Nasal cavity respiratory epithelium epithelial cell of viscerocranial mucosa (primary cell): Measurements from ENCODE around the gene MARS1. TPM values are rescaled to one million over a fixed set of nuclear protein-coding genes. Genes with fewer than 3 reads are reported as not detected.

Experiments used
- total RNA-seq: library from RNA; depleted of rRNA; stranded (reverse); fragments of >200 nt; gene quantifications from 2 replicates; pipeline ENCODE4 v1.2.3, GENCODE V29; 2014

MARS1 gene
- 351 and 458 TPM in 2 replicates for total RNA-seq

GRCh38 chr12:57487597-57488401 is at the start of gene MARS1:
TSS of gene MARS1 (plus strand) at chr12:57488068. CDS start at chr12:57488091, 23 bp downstream.

GRCh38 chr12:57454566-57455373 is 33.1 kb upstream of the MARS1 start, which contains the start of gene INHBE:
TSS of gene INHBE (plus strand) at chr12:57455307. CDS start at chr12:57455537, 230 bp downstream.

DNA sequence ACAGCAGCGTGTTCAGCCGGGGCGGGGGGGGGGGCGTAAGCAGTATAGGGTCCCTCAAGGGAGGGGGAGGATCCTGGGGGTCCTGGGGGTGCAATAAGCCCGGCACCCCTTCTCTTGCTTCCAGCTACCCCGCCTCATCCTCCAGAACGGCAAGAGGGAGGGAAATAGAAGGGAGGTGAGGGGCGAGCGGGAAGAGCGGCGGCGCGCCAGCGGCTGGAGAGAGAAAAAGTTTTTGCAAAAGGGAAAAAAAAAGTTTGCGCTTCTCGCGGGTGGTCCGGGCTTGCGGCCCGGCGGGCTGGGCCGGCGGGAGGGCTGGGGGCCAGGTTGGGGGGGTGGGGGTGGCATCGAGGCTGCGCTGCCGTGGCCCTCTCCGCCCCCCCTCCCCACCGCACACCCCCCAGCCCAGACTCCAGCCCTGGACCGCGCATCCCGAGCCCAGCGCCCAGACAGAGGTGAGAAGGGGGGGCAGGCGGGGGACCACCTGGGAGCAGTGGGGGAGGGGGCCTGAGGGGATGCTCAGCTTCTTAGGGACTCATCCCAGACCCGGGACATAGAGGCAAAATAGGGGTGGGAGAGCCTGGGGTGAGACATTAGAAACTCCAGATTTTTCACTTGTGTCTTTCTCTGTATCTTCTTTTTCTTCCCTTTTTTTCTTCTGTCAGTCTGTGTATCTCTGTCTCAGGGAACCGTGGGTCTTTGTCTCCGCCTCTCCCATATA is 28.0 kb upstream of the MARS1 start, which contains the start of gene GLI1:
Gene GLI1, plus strand, starts transcription at position 36 of the 718 bp plus-strand sequence. CDS start 3,907 bp downstream, outside the sequence.

GRCh38 chr12:57479376-57480115 is 8.3 kb upstream of the MARS1 start, which contains the start of gene ARHGAP9:
TSS of gene ARHGAP9 (minus strand) at chr12:57479866. CDS start at chr12:57479406, 460 bp downstream.

GRCh38 chr12:57520053-57520818 is 32.4 kb downstream of the MARS1 start, which contains the start of gene DDIT3:
TSS of gene DDIT3 (minus strand) at chr12:57520514. CDS start at chr12:57517406, 3,108 bp downstream.

DNA sequence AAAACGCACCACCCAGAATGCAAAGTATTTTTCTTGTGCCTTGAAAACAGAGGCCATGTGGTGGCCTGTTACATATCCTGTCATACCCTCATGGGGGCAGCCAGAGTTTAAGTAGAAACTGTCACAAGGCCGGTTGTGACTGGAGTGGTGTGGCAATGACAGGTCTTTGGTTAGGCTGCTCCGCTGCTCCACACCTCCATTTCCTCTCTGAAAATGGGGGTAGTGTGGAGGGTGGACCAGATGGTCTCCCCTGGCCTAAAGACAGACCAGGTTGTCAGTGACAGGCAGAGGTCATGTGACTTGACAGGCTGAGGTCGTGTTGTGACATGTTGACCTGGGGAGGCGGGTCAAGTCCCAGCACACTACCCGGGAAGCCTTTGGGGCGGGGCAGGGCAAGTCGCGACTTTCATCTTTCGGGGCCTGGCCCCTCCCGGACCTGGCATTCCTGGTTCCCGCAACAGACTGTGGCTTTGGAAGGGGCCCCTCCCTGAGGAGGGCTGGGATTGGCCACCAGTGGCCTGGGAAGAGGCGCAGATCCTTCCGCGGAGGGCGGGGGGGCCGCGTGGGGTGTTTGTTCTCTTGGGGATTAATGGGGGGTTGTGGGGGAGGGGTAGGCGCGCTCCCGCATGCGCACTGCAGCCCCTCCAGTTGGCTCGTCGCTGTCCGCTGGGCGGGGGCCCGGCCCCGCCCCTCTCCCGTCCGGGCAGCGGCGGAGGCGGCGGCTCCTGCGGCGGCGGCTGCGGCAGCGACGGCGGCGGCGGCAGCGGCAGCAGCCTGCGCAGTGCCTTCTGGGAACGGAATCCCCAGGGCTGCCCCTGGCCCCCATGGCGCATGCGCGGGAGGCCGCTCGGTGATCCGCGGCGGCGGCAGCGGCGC is 34.4 kb downstream of the MARS1 start, which contains the start of gene MBD6:
Gene MBD6, plus strand, starts transcription at position 814 of the 876 bp plus-strand sequence. CDS start 1,480 bp downstream, outside the sequence.

GRCh38 chr12:57546438-57547287 is 58.8 kb downstream of the MARS1 start, which contains the start of gene DCTN2:
TSS of gene DCTN2 (minus strand) at chr12:57547192. CDS start at chr12:57547063, 129 bp downstream.

GRCh38 chr12:57549909-57550640 is 62.2 kb downstream of the MARS1 start, which contains the start of gene KIF5A:
TSS of gene KIF5A (plus strand) at chr12:57550044. CDS start at chr12:57550272, 228 bp downstream.

Other genes with a start within 250 kb of the MARS1 start
- gene STAC3, start 236.9 kb upstream of the MARS1 start, total RNA-seq, result 0.34 and 0.36 TPM in 2 replicates
- gene R3HDM2, start 57.0 kb upstream of the MARS1 start, total RNA-seq, result 10.9 and 28.5 TPM in 2 replicates
- gene INHBC, start 53.3 kb upstream of the MARS1 start, total RNA-seq, result not detected in 2 replicates
- 0.34 and 1.5 TPM in 2 replicates for gene INHBE, start 32.8 kb upstream of the MARS1 start, total RNA-seq
- under 0.01 and 0.14 TPM in 2 replicates for gene GLI1, start 28.3 kb upstream of the MARS1 start, total RNA-seq
- gene ARHGAP9, start 8.2 kb upstream of the MARS1 start, total RNA-seq, result not detected in 2 replicates
- gene DDIT3, start 32.4 kb downstream of the MARS1 start, total RNA-seq, result 128 and 270 TPM in 2 replicates
- 3.4 and 19.0 TPM in 2 replicates for gene MBD6, start 34.8 kb downstream of the MARS1 start, total RNA-seq
- gene DCTN2, start 59.1 kb downstream of the MARS1 start, total RNA-seq, result 68.7 and 104 TPM in 2 replicates
- under 0.01 and 0.21 TPM in 2 replicates for gene KIF5A, start 62.0 kb downstream of the MARS1 start, total RNA-seq
- 47.8 and 62.5 TPM in 2 replicates for gene PIP4K2C, start 103.1 kb downstream of the MARS1 start, total RNA-seq
- gene DTX3, start 116.8 kb downstream of the MARS1 start, total RNA-seq, result 3.1 and 7.0 TPM in 2 replicates
- gene ARHGEF25, start 123.4 kb downstream of the MARS1 start, total RNA-seq, result under 0.01 and 0.43 TPM in 2 replicates
- 0.07 TPM in 1 of 2 replicates, not detected in the other for gene B4GALNT1, start 145.1 kb downstream of the MARS1 start, total RNA-seq
- gene OS9, start 206.1 kb downstream of the MARS1 start, total RNA-seq, result 188 and 209 TPM in 2 replicates